Osteocyte (in vitro differentiated cells): Measurements from ENCODE around the gene NOTCH1. TPM values are rescaled to one million over a fixed set of nuclear protein-coding genes. Genes with fewer than 3 reads are reported as not detected.

Experiments
- DNase-seq: peaks from one replicate; pipeline ENCODE4 v3.0.0; 2021; ENCODE audit warnings: mixed read lengths; ENCODE audit not compliant: unreplicated experiment; ENCODE audit errors: extremely low spot score
- H3K27ac Mint-ChIP-seq: one replicate; pipeline ENCODE4 v1.8.0; 2021; ENCODE audit warnings: mild to moderate bottlenecking, mixed read lengths; ENCODE audit not compliant: unreplicated experiment
- H3K27me3 Mint-ChIP-seq: one replicate; pipeline ENCODE4 v1.8.0; 2021; ENCODE audit warnings: mixed read lengths; ENCODE audit not compliant: unreplicated experiment
- H3K36me3 Mint-ChIP-seq: one replicate; pipeline ENCODE4 v1.8.0; 2021; ENCODE audit warnings: mixed read lengths; ENCODE audit not compliant: unreplicated experiment
- H3K4me1 Mint-ChIP-seq: one replicate; pipeline ENCODE4 v1.8.0; 2021; ENCODE audit warnings: mixed read lengths; ENCODE audit not compliant: unreplicated experiment
- H3K4me3 Mint-ChIP-seq: one replicate; pipeline ENCODE4 v1.8.0; 2021; ENCODE audit warnings: mild to moderate bottlenecking, moderate library complexity, mixed read lengths; ENCODE audit not compliant: unreplicated experiment
- H3K9me3 Mint-ChIP-seq: one replicate; pipeline ENCODE4 v1.8.0; 2021; ENCODE audit warnings: mixed read lengths; ENCODE audit not compliant: unreplicated experiment
- CTCF ChIP-seq: fragments of 200-600 bp; sonication (generic); IDR thresholded peaks from 2 replicates; pipeline ENCODE4 v1.5.0; 2021; ENCODE audit warnings: antibody characterized with exemption, mild to moderate bottlenecking, moderate library complexity
- total RNA-seq: library from RNA; stranded (reverse); gene quantifications from 2 replicates; pipeline ENCODE4 v1.2.1, GENCODE V29; 2021

NOTCH1 gene
- total RNA-seq, 1 donor from 2014 or later: 44.9 TPM

- Mint-ChIP-seq H3K9me3 (no peaks in the 10 kb centered on the region), H3K4me1 (peaks cover 24% of the 10 kb centered on the region), H3K4me3 (peak overlapping the region; percentile 97), H3K27me3 (no peaks in the 10 kb centered on the region), H3K27ac (peak overlapping the region; percentile 99), H3K36me3 (no peaks in the 10 kb centered on the region)
- DNase-seq: peak; percentile 99
- no peak for TF ChIP-seq CTCF
These were observed 62.2 kb downstream of the NOTCH1 start for GRCh38 chr9:136483589-136484152.

- peaks cover 3% of the 10 kb centered on the region for H3K36me3 Mint-ChIP-seq
- TF ChIP-seq CTCF: no peak
- H3K4me3 Mint-ChIP-seq: peak within 1 kb of the TSS; percentile 97
- peaks cover 24% of the 10 kb centered on the region for H3K4me1 Mint-ChIP-seq
- H3K27me3 Mint-ChIP-seq: no peaks in the 10 kb centered on the region
- no peaks in the 10 kb centered on the region for H3K9me3 Mint-ChIP-seq
- peak; percentile 100 for DNase-seq
- H3K27ac Mint-ChIP-seq: peak within 1 kb of the TSS; percentile 99
These were observed 62.9 kb downstream of the NOTCH1 start, which contains the start of gene SEC16A for GRCh38 chr9:136482793-136483588. Gene SEC16A, minus strand, starts transcription at chr9:136483040. Its CDS starts 5,425 bp downstream, at chr9:136477615.

- no peaks in the 10 kb centered on the region for H3K9me3 Mint-ChIP-seq
- no peaks in the 10 kb centered on the region for H3K27me3 Mint-ChIP-seq
- no peak for DNase-seq
- TF ChIP-seq CTCF: no peak
- peak overlapping the region; percentile 97 for H3K4me3 Mint-ChIP-seq
- H3K27ac Mint-ChIP-seq: peak overlapping the region; percentile 84
- peaks cover 24% of the 10 kb centered on the region for H3K4me1 Mint-ChIP-seq
- peaks cover 5% of the 10 kb centered on the region for H3K36me3 Mint-ChIP-seq
These were observed 63.6 kb downstream of the NOTCH1 start for GRCh38 chr9:136482046-136482792.

- DNase-seq: no peak
- Mint-ChIP-seq H3K4me3 (peak overlapping the region; percentile 97), H3K36me3 (peaks cover 5% of the 10 kb centered on the region), H3K4me1 (peaks cover 24% of the 10 kb centered on the region), H3K9me3 (no peaks in the 10 kb centered on the region), H3K27me3 (no peaks in the 10 kb centered on the region), H3K27ac (peak overlapping the region; percentile 84)
- TF ChIP-seq CTCF: no peak
These were observed 64.3 kb downstream of the NOTCH1 start for GRCh38 chr9:136481558-136481957.
